HG03520 (cell line): ENCODE results near the gene C1orf35.

Source experiments
- ATAC-seq: cut with Tn5 transposase; IDR thresholded peaks from one replicate; pipeline ENCODE4 v1.9.1; 2021; ENCODE audit warnings: mild to moderate bottlenecking, moderate library complexity; ENCODE audit not compliant: unreplicated experiment

C1orf35 gene

DNA sequence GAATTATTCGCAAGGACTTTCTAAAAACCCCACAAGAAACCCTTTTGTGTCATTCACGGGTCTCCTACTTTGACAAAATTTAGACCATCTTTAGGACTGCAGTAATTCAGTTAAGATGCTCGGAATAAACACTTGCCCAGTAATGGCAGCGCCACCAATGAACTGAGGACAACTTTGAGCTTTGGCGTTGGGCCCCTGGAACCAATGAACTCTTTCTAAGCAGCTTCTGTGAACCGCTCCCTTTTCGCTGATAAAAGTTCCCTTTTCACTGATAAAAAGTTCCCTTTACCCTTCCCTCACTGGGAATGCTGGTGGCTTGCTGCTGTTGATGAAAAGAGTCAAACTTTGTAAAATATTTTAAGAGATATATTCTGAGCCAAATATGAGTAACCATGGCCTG is 7.4 kb upstream of the C1orf35 start:
- ATAC-seq: no peak

DNA sequence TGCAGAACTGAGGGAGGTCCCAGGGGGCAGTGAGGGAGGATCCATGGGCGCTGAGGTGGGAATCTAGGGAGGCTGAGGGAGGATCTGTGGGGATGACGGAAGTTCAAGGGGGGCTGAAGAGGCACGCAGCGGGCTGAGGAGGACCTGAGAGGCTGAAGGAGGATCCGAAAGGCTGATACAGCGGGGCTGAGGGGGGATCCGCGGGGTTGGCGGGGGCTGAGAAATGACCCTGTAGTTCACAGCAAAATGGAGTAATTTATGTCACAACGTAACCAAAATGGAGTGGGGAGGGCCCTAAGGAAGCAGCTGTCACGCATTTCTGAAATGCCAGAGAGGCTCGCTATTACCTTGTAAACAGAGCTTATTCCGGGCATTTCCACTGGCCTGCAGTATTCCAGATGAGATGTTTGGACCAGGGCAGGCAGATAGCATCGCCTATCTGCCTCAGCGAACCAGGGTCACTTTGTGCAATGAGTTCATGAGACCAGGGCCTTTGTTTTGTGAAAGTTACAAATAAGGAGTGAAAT is 6.9 kb upstream of the C1orf35 start:
- no peak for ATAC-seq

DNA sequence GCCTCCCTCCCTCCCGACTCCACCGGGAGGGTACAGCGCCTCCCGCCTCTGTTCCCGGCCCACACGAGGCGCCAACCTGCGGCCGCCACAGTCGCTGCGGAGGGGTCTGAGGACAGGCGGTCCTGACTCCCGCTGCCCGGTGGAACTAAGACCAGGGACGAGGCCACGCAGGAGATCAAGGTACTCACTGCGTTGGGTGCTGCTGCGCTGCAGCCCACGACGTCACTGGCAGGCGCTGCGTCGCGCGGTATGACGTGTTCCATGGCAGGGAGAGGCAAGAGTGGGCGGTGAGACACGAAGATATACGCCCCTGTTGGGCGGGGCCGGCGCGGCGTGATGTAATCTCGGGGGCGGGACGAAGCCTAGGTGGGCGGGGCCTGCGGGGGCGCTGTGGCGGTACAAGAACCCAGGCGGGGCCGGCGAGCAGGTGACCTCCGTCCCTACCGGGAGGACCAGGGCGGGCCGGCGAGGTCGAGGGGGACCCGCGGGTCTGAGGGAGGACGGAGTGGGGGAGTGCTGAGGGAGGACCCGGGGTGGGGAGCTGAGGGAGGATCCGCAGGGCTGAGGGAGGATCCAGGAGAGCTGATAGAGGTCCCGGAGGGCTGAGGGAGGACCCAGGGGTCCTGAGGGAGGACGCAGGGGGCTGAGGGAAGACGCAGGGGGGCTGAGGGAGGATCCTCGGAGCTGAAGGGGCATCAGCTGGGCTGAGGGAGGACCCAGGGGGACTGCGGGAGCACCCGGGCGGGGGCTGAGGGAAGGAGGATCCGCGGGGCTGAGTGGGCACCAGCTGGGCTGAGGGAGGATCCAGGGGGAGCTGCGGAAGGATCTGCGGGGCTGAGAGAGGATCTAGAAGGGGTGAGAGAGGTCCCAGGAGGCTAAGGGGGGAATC is 6.2 kb upstream of the C1orf35 start, which contains the start of gene MRPL55:
MRPL55 (minus strand) TSS at position 227 of the 889 bp plus-strand sequence. CDS start 1,039 bp downstream, outside the sequence.
- peak; percentile 82 for ATAC-seq

DNA sequence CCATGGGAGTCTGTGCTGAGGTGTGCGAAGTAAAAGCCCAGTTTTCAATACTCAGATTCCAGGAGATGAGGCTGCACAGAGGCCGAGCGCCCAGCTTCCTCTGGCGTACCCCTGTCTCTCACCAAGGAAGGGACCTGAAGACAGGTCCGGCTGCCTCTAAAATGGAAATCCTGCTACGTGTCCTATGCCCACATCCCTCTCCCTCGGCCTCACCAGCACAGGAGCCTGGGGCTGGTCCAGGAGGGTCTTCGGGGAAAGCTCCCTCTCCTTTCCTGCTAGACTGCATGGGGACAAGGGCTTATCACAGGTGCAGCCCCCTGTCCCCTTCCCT is 5.6 kb upstream of the C1orf35 start:
- no peak for ATAC-seq

DNA sequence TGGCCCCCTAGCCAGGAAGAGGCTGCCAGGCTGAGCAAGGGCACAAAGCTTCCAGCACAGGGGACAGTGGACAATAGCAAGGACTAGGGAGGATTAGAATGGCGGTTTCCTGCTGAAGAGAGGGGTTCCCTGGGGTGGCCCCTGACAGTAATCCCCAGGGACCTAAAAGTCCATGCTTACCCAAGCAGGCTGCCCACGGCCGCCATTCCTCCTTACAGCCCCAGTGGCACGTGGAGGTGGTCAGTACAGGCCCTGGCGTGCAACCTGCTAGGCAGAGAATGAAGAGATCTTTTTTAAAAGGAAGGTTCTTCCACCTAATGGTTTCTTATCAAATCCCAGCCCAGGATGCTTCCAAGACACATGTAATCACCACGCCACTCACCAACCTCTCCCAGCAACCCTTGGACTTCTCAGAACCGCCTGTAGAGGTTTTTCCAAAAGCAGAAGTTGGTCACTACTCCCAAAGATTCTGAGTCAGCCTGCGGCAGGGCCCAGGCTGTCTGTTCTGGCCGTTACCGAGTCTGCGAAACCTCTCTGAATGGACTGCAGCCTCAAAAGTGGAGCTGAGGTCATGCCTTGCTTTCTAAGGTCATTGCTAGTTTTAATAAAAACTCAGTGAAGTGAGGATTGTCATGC is 5.0 kb upstream of the C1orf35 start:
- ATAC-seq: no peak

GRCh38 chr1:228107636-228108035 is 4.5 kb upstream of the C1orf35 start:
- ATAC-seq: no peak

DNA sequence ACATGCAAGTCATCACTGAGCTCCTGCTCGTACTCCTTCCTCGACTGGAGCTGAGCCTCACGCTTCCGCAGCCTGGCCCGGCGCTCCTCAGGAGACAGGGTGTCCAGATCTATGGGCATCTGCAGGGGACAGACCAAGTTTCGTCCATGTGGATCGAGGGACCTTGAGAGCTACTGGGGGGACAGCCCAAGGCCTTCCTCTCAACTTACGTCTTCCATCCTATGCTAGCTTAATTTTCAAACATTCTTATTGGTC is 3.6 kb upstream of the C1orf35 start:
- ATAC-seq: no peak

DNA sequence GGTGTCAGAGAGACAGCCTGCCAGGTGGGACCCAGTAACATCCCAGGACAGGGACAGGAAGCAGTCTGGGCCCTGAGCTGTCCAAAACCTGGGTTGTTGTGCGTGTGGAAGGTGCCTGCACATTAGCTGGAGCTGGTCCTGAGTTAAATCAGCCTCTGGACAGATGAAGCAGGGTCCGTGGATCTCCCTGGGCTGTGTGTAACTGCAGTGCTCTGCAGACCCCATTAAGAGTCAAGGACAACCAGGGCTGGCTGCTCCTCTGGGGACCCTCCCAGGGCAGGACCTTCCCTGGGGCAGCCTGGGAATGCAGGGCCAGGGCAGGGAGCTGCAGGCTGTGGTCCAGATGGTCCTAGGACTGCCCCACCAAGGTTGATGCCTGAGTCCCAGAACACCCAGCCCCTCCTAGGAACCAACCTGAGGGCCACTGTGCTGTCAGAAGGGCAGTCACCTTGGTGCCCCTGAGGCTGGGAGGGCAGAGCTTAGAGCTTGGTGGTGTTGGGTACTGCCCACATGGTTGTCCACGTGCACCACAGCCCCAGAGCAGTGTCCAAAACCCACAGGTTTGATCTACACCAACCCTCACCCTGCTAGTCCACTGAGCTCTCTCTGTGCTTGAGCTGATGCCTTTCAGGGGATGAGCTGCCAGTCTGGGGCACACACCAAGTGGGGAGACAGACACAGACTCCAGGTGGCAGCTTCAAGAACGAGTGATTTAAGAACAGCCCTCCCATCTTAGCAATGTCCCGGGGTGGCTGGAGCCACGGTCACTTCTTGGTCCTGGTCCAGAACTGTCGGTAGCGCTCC is 3.1 kb upstream of the C1orf35 start:
- ATAC-seq: no peak

DNA sequence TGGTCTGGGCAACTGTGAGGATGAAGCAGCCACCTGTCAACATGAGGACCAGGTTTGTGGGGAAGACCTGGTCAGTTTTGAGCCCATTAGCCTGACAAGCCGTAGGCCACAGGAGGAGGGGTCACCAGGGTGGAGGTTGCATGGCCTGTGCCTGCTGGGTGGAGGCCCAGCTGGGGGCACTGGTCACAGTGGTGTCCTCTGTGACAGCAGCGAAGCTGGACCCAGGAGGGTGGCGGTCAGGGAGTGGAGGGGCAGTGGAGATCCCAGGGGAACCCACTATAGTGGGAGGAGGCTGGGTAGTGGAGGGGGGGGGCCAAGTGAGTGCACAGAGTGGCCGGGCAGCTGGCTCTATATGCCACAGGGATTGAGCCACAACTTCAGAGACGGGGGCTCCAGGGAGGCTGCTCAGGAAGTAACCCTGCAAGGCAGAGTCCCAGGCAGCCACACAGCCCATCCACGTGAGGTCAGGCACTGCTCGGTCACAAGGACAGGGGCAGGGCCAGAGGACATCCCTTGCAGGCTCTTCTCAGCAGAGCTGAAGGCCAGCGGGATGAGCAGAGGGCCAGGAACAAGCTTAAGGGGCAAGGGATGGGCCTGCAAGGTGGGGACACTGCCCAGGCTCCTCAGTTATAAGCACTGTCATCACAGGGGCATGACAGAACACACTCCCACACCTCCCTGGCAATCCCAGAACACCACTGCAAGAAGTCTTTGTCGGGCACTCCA is 2.3 kb upstream of the C1orf35 start:
- ATAC-seq: no peak

- no peak for ATAC-seq
These were observed 1.6 kb upstream of the C1orf35 start for GRCh38 chr1:228104526-228105269.

GRCh38 chr1:228101994-228102790 is 933 bp downstream of the C1orf35 start:
- ATAC-seq: peak; percentile 14

DNA sequence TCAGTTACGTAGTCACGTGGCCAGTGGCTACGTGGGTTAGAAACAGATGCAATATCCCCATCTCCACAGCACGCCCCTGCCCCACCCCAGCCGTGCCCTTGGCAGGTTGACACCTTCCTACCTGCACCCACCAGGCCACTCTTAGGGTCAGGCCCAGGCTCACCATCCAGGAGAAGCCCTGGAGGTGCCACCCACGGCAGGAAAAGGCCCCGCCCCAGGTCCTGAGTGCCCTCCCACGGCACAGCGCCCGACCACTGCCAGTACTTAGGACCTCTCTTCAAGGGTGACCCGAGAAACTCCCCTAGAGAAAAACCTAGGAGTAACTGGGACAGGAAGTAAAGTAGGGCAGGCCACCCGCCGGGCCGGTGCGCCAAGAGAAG is 1.5 kb downstream of the C1orf35 start:
- no peak for ATAC-seq

DNA sequence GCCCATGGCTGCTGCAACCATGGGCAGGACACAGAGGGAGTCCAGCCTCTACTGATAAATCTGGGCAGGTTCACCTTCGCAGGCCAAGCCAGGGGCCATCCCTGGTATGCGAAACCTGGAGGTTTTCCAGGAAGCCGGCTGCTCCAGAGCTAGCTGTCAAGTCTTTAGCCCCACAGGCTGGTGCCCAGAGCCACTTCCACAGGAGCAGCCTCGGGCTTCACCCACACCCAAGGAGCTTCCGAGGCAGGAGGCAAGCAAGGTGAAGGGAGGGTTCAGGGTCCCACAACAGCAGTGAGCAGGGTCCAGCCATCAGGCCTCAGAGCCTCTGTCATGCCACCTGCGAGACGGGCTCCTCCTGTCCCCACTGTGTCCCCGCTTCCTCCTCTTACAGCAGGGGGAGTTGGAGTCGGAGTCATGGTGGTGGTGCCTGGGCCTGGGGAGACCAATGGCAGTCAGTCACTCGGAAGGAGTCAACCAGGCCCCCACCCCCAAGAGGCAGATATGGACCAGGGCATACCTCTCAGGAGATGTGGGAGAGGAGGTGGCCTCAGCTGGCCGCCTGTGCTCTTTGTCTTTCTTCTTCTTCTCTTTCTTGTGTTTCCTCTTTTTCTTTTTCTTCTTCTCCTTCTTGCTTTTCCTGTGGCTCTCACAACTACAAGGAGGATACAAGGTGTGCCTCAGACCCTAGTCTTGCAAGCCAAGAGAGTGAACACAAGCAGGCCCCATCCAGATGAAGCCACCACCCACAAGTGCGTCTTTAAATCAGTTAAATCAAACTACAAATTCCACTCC is 2.1 kb downstream of the C1orf35 start:
- no peak for ATAC-seq

GRCh38 chr1:228099331-228099732 is 3.8 kb downstream of the C1orf35 start:
- ATAC-seq: no peak

DNA sequence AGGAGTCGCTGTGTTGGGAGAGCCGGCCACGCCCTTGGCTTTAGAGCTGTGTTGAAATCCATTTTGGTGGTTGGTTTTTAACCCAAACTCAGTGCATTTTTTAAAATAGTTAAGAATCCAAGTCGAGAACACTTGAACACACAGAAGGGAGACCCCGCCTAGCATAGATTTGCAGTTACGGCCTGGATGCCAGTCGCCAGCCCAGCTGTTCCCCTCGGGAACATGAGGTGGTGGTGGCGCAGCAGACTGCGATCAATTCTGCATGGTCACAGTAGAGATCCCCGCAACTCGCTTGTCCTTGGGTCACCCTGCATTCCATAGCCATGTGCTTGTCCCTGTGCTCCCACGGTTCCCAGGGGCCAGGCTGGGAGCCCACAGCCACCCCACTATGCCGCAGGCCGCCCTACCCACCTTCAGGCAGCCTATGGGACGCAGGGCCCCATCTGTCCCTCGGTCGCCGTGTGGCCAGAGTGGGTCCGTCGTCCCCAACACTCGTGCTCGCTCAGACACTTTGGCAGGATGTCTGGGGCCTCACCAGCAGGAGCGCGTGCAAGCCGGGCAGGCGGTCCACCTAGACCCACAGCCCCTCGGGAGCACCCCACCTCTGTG is 4.7 kb downstream of the C1orf35 start:
- no peak for ATAC-seq

DNA sequence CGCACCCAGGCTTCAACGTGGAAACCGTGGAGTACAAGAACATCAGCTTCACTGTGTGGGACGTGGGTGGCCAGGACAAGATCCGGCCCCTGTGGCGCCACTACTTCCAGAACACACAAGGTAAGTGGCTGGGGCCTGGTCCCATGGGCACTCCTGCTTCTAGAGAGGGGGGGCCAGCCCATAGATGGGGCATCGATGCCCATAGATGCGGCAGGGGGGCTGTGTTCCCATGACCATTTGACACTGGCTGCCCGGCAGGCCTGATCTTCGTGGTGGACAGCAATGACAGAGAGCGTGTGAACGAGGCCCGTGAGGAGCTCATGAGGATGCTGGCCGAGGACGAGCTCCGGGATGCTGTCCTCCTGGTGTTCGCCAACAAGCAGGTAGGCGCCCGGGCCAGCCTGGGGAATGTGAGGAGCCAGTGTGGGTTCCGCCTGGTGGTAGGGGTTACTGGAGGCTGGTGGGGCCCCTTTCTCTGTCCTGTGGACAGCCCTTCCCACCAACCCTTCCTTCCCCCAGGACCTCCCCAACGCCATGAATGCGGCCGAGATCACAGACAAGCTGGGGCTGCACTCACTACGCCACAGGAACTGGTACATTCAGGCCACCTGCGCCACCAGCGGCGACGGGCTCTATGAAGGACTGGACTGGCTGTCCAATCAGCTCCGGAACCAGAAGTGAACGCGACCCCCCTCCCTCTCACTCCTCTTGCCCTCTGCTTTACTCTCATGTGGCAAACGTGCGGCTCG is 5.6 kb downstream of the C1orf35 start:
- ATAC-seq: no peak
